Lung (tissue), 12 donors: Measurements from ENCODE around the gene SLC24A1. TPM values are rescaled to one million over a fixed set of nuclear protein-coding genes. Genes with fewer than 3 reads are reported as not detected.
A peak's percentile ranks its signal among the peaks of the same experiment; 100 is the strongest.

Experiments
- ATAC-seq: fragments of 200-7000 bp; cut with Tn5 transposase; one replicate; pipeline ENCODE4 v1.9.1; 2020; ENCODE audit warnings: moderate number of reproducible peaks; ENCODE audit not compliant: insufficient read depth, low FRiP score
- DNase-seq, 3 donors: peaks; one replicate each; pipeline ENCODE4 v3.0.0-alpha.2; 2013 to 2017
- H3K27ac ChIP-seq, 2 donors: one replicate each; pipeline ENCODE4 v1.5.1; 2013; ENCODE audit warnings: mild to moderate bottlenecking in 2 of 2, moderate library complexity in 2 of 2, control low read depth in 1 of 2, inconsistent platforms in 1 of 2, low read depth in 1 of 2, low read length in 1 of 2
- H3K27me3 ChIP-seq, 3 donors: one replicate each; pipeline ENCODE4 v1.5.1; 2013; ENCODE audit warnings: low read length in 2 of 3; ENCODE audit not compliant: control insufficient read depth in 3 of 3, insufficient read depth in 3 of 3
- H3K36me3 ChIP-seq, 4 donors: one replicate each; pipeline ENCODE4 v1.5.1; 2013; ENCODE audit warnings: low read length in 4 of 4, mild to moderate bottlenecking in 1 of 4, moderate library complexity in 1 of 4; ENCODE audit not compliant: control insufficient read depth in 4 of 4, insufficient read depth in 4 of 4
- H3K4me1 ChIP-seq, 5 donors: one replicate each; pipeline ENCODE4 v1.5.1; 2013; ENCODE audit warnings: low read length in 5 of 5, mild to moderate bottlenecking in 2 of 5, moderate library complexity in 1 of 5; ENCODE audit not compliant: control insufficient read depth in 5 of 5, insufficient read depth in 5 of 5
- H3K4me3 ChIP-seq: one replicate; pipeline ENCODE4 v1.5.1; 2013; ENCODE audit warnings: mild to moderate bottlenecking, control low read depth, moderate library complexity
- H3K9ac ChIP-seq, 2 donors: one replicate each; pipeline ENCODE4 v1.5.1; 2013; ENCODE audit warnings: low read length in 2 of 2, control low read depth in 1 of 2; ENCODE audit not compliant: insufficient read depth in 1 of 2
- H3K9me3 ChIP-seq, 4 donors: one replicate each; pipeline ENCODE4 v1.5.1; 2013; ENCODE audit warnings: low read length in 3 of 4, mild to moderate bottlenecking in 1 of 4, moderate library complexity in 1 of 4; ENCODE audit not compliant: control insufficient read depth in 4 of 4, insufficient read depth in 3 of 4
- CTCF ChIP-seq: IDR thresholded peaks from 2 replicates; pipeline ENCODE4 v1.5.1; 2012; ENCODE audit warnings: mild to moderate bottlenecking; ENCODE audit errors: control extremely low read depth, extremely low read depth
- WGBS, 2 donors: extraction: QIAGEN DNeasy Blood & Tissue Kit; methylation state at CpG; one replicate each; pipeline ENCODE4 v1.1.7; 2013; 5-methylcytosine and 5-hydroxymethylcytosine counted together
- polyA plus RNA-seq, 2 donors: library from polyadenylated mRNA; stranded (reverse); fragments of 200-250 nt; gene quantifications; one replicate each; pipeline ENCODE4 v1.2.1, GENCODE V29; 2013
- total RNA-seq, 2 donors: library from RNA; depleted of rRNA in 1 of 2; stranded (reverse); fragments of >200 nt in 1 of 2; gene quantifications; one replicate each; pipeline ENCODE4 v1.2.1, GENCODE V29; 2014 to 2021
- donor health status: control.
- donor health status: control.
- donor health status: Bipolar disorder and iron deficiency.
- donor health status: healthy.
- donor health status: DM: yes; HTN: yes; CAD: no.

The SLC24A1 gene
- total and polyA plus RNA-seq, 4 donors: 4.0 to 12.6 (median 7.8) TPM

- Histone ChIP-seq H3K4me1 (peaks cover 0 to 7% (median 3%) of the 10 kb centered on the region in 5 donors), H3K4me3 (no peak overlapping the region), H3K27ac (no peak overlapping the region), H3K9me3 (peaks cover 0 to 2% (median 0%) of the 10 kb centered on the region in 4 donors), H3K9ac (peak overlapping the region in 1 of 2 donors; percentile 13), H3K27me3 (no peaks in the 10 kb centered on the region), H3K36me3 (peaks cover 26 to 41% (median 36%) of the 10 kb centered on the region in 4 donors)
- ATAC-seq: no peak
- no peak for TF ChIP-seq CTCF
- DNase-seq: no peak
Observed at GRCh38 chr15:65580287-65580686, 41.5 kb upstream of the SLC24A1 start.

- H3K9me3 ChIP-seq: no peaks in the 10 kb centered on the region
- no peak overlapping the region for H3K9ac ChIP-seq
- WGBS, 2 donors: 0 to 24% methylated on average over 1 of the region's 1 CpG
- ATAC-seq (no peak), DNase-seq (peak; percentile 47 to 76 (median 71))
- peaks cover 24 to 51% (median 33%) of the 10 kb centered on the region in 4 donors for H3K36me3 ChIP-seq
- H3K4me1 ChIP-seq: peaks cover 0 to 7% (median 0%) of the 10 kb centered on the region in 5 donors
- no peak for TF ChIP-seq CTCF
- no peak overlapping the region for H3K27ac ChIP-seq
- no peaks in the 10 kb centered on the region for H3K27me3 ChIP-seq
- H3K4me3 ChIP-seq: no peak overlapping the region
Observed at GRCh38 chr15:65583701-65584100, 38.0 kb upstream of the SLC24A1 start.

- H3K9me3 ChIP-seq: no peaks in the 10 kb centered on the region
- H3K9ac ChIP-seq: no peak overlapping the region
- no peak for TF ChIP-seq CTCF
- DNase-seq (no peak), ATAC-seq (no peak)
- no peaks in the 10 kb centered on the region for H3K27me3 ChIP-seq
- peaks cover 22 to 51% (median 31%) of the 10 kb centered on the region in 4 donors for H3K36me3 ChIP-seq
- H3K4me1 ChIP-seq: peaks cover 0 to 7% (median 0%) of the 10 kb centered on the region in 5 donors
- H3K27ac ChIP-seq: no peak overlapping the region
- H3K4me3 ChIP-seq: no peak overlapping the region
Observed at GRCh38 chr15:65584241-65584640, 37.5 kb upstream of the SLC24A1 start.

- H3K9me3 ChIP-seq: no peaks in the 10 kb centered on the region
- H3K4me1 ChIP-seq: peaks cover 0 to 7% (median 0%) of the 10 kb centered on the region in 5 donors
- no peak overlapping the region for H3K9ac ChIP-seq
- H3K27me3 ChIP-seq: no peaks in the 10 kb centered on the region
- no peak overlapping the region for H3K27ac ChIP-seq
- no peak for DNase-seq
- no peak for TF ChIP-seq CTCF
- WGBS, 2 donors: 94 to 100% methylated on average over 1 of the region's 1 CpG
- H3K36me3 ChIP-seq: peaks cover 19 to 59% (median 29%) of the 10 kb centered on the region in 4 donors
- no peak for ATAC-seq
- no peak overlapping the region for H3K4me3 ChIP-seq
Observed at GRCh38 chr15:65587094-65587493, 34.6 kb upstream of the SLC24A1 start.
